SU-DHL-6 (cell line): ENCODE measurements around the gene PCF11.

ENCODE experiments used
- H2AFZ ChIP-seq: fragments of 200-600 bp; sonication (generic); 2 replicates; pipeline ENCODE4 v1.6.1; 2014; ENCODE audit warnings: low read depth, mild to moderate bottlenecking, moderate library complexity, mixed read lengths, antibody characterized with exemption, low read length; ENCODE audit not compliant: severe bottlenecking
- H3F3A ChIP-seq: fragments of 200-600 bp; shearing (Covaris generic); 2 replicates; pipeline ENCODE4 v1.6.0; 2016; ENCODE audit warnings: antibody characterized with exemption, mild to moderate bottlenecking; ENCODE audit not compliant: insufficient read depth
- H3K27ac ChIP-seq: fragments of 200-600 bp; sonication (generic); 2 replicates; pipeline ENCODE4 v1.5.1; 2016; ENCODE audit warnings: low read depth, mild to moderate bottlenecking, low read length, moderate library complexity, mixed read lengths
- H3K27me3 ChIP-seq: fragments of 200-600 bp; sonication (generic), shearing (Covaris generic); 2 replicates; pipeline ENCODE4 v1.6.0; 2014; ENCODE audit warnings: mild to moderate bottlenecking, low read length
- H3K36me3 ChIP-seq: fragments of 200-600 bp; sonication (generic); 2 replicates; pipeline ENCODE4 v1.6.1; 2014; ENCODE audit warnings: mild to moderate bottlenecking, low read length, mixed read lengths
- H3K4me2 ChIP-seq: fragments of 300-600, 200-600 bp; shearing (Covaris generic), sonication (generic); 2 replicates; pipeline ENCODE4 v1.6.0; 2014; ENCODE audit warnings: low read length, low read depth, mild to moderate bottlenecking; ENCODE audit not compliant: poor library complexity, severe bottlenecking
- H3K4me3 ChIP-seq: fragments of 200-600 bp; sonication (generic); 2 replicates; pipeline ENCODE4 v1.5.1; 2014; ENCODE audit warnings: antibody characterized with exemption, low read length, mild to moderate bottlenecking, mixed read lengths; ENCODE audit not compliant: insufficient read depth, poor library complexity, severe bottlenecking
- H3K79me2 ChIP-seq: fragments of 200-600 bp; sonication (generic); 2 replicates; pipeline ENCODE4 v1.6.1; 2014; ENCODE audit warnings: mild to moderate bottlenecking, low read length, moderate library complexity; ENCODE audit not compliant: insufficient read depth
- H3K9ac ChIP-seq: fragments of 200-600 bp; sonication (generic); 2 replicates; pipeline ENCODE4 v1.7.0; 2014; ENCODE audit warnings: mild to moderate bottlenecking, low read length
- H3K9me2 ChIP-seq: fragments of 200-600 bp; sonication (generic); replicated peaks from 2 replicates; pipeline ENCODE4 v1.6.1; 2014; ENCODE audit warnings: low read length; ENCODE audit not compliant: insufficient read depth
- H3K9me3 ChIP-seq: fragments of 200-600 bp; sonication (generic); 2 replicates; pipeline ENCODE4 v1.6.1; 2014; ENCODE audit warnings: low read length, mixed read lengths; ENCODE audit not compliant: insufficient read depth
- H4K20me1 ChIP-seq: fragments of 200-600 bp; sonication (generic); 2 replicates; pipeline ENCODE4 v1.6.1; 2014; ENCODE audit warnings: low read depth, mild to moderate bottlenecking, antibody characterized with exemption, low read length, moderate library complexity, mixed read lengths
- EZH2phosphoT487 ChIP-seq: fragments of 200-600 bp; sonication (generic), shearing (Covaris generic); conservative IDR thresholded peaks from 2 replicates; pipeline ENCODE4 v1.6.1; 2018; ENCODE audit warnings: mild to moderate bottlenecking, antibody characterized with exemption, low read length, moderate library complexity, mixed read lengths
- TF ChIP-seq, protein P1 (sequence below): fragments of 200-600 bp; sonication (generic); IDR thresholded peaks from one replicate; pipeline ENCODE4 v1.5.1; 2017; ENCODE audit warnings: antibody characterized with exemption, mild to moderate bottlenecking, low read length, moderate library complexity; ENCODE audit not compliant: insufficient read depth, poor library complexity, severe bottlenecking

The PCF11 gene

DNA sequence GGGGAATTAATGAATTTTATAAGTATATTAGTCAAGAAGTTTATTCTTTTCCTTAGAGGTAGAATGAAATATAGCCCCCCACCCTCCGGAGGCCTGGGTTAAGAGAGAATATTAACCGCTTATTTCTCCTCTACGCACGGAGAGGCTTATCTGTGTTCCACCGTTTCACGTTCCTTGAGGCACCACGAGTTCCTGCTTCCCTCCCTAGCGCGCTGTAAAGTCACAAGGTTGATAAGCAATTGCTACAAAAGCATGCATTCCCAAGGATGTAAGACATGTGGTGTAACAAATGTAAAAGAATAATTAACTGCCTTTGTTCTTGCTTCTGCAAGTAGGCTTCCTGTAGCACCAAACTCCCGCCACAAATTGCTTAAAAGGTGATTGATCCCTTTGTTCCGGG, 35.1 kb downstream of the PCF11 start:
- TF ChIP-seq, protein P1, sequence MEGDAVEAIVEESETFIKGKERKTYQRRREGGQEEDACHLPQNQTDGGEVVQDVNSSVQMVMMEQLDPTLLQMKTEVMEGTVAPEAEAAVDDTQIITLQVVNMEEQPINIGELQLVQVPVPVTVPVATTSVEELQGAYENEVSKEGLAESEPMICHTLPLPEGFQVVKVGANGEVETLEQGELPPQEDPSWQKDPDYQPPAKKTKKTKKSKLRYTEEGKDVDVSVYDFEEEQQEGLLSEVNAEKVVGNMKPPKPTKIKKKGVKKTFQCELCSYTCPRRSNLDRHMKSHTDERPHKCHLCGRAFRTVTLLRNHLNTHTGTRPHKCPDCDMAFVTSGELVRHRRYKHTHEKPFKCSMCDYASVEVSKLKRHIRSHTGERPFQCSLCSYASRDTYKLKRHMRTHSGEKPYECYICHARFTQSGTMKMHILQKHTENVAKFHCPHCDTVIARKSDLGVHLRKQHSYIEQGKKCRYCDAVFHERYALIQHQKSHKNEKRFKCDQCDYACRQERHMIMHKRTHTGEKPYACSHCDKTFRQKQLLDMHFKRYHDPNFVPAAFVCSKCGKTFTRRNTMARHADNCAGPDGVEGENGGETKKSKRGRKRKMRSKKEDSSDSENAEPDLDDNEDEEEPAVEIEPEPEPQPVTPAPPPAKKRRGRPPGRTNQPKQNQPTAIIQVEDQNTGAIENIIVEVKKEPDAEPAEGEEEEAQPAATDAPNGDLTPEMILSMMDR, result no peak
- no peak for TF ChIP-seq EZH2phosphoT487
- Histone ChIP-seq H3K9ac (no peak overlapping the region), H3K36me3 (peaks cover 3% of the 10 kb centered on the region; the same call in 1 of the 2 replicates), H4K20me1 (no peaks in the 10 kb centered on the region), H3K9me3 (no peaks in the 10 kb centered on the region), H2AFZ (no peak overlapping the region), H3K4me2 (peak overlapping the region; percentile 75), H3K27me3 (no peaks in the 10 kb centered on the region), H3K4me3 (no peak overlapping the region), H3K79me2 (peaks cover 19% of the 10 kb centered on the region), H3K27ac (no peak overlapping the region), H3F3A (peaks cover 24% of the 10 kb centered on the region; the same call in 1 of the 2 replicates), H3K9me2 (no peaks in the 10 kb centered on the region)

- Histone ChIP-seq H3K27ac (no peak overlapping the region), H3K9me2 (no peaks in the 10 kb centered on the region), H2AFZ (peak overlapping the region; percentile 94), H3F3A (peaks cover 17% of the 10 kb centered on the region; the same call in 1 of the 2 replicates), H3K4me3 (peak overlapping the region; percentile 98), H3K4me2 (peak overlapping the region; percentile 75), H3K79me2 (peaks cover 19% of the 10 kb centered on the region), H4K20me1 (no peaks in the 10 kb centered on the region), H3K9ac (peak overlapping the region; percentile 72), H3K9me3 (no peaks in the 10 kb centered on the region), H3K36me3 (peaks cover 3% of the 10 kb centered on the region; the same call in 1 of the 2 replicates), H3K27me3 (no peaks in the 10 kb centered on the region)
- TF ChIP-seq, protein P1, result no peak
- no peak for TF ChIP-seq EZH2phosphoT487
Measured at GRCh38 chr11:83192606-83193245, 35.8 kb downstream of the PCF11 start.

GRCh38 chr11:83193315-83194280, 36.7 kb downstream of the PCF11 start, which contains the start of gene ANKRD42:
ANKRD42 (plus strand) TSS chr11:83193712; CDS start chr11:83194671, 959 bp downstream.
- peaks cover 9% of the 10 kb centered on the region; the same call in 1 of the 2 replicates for H3F3A ChIP-seq
- no peaks in the 10 kb centered on the region for H3K9me3 ChIP-seq
- H3K9ac ChIP-seq, result peak within 1 kb of the TSS; percentile 72
- peaks cover 3% of the 10 kb centered on the region; the same call in 1 of the 2 replicates for H3K36me3 ChIP-seq
- TF ChIP-seq, protein P1, result no peak
- TF ChIP-seq EZH2phosphoT487, result no peak
- H2AFZ ChIP-seq, result peak within 1 kb of the TSS; percentile 94
- H3K27ac ChIP-seq, result peak within 1 kb of the TSS; percentile 31; the same call in 1 of the 2 replicates
- H3K79me2 ChIP-seq, result peaks cover 19% of the 10 kb centered on the region
- H3K27me3 ChIP-seq, result no peaks in the 10 kb centered on the region
- no peaks in the 10 kb centered on the region for H3K9me2 ChIP-seq
- H3K4me3 ChIP-seq, result peak within 1 kb of the TSS; percentile 98
- peak within 1 kb of the TSS; percentile 75 for H3K4me2 ChIP-seq
- H4K20me1 ChIP-seq, result no peaks in the 10 kb centered on the region
